Ishikawa (cell line): Measurements from ENCODE around the gene GUCY2F.

Experiments used
- CEBPB ChIP-seq: IDR thresholded peaks from 2 replicates; pipeline ENCODE4 v1.6.1; 2012
- CREB1 ChIP-seq: IDR thresholded peaks from 2 replicates; pipeline ENCODE4 v1.6.1; 2012; ENCODE audit warnings: low read depth
- EGR1 ChIP-seq: IDR thresholded peaks from 2 replicates; pipeline ENCODE4 v1.6.1; 2012
- EP300 ChIP-seq: IDR thresholded peaks from 2 replicates; pipeline ENCODE4 v1.6.1; 2012; ENCODE audit warnings: borderline replicate concordance
- FOXM1 ChIP-seq: IDR thresholded peaks from 2 replicates; pipeline ENCODE4 v1.6.1; 2012; ENCODE audit warnings: low read depth, borderline replicate concordance
- MAX ChIP-seq: IDR thresholded peaks from 2 replicates; pipeline ENCODE4 v1.6.1; 2012
- NFIC ChIP-seq: IDR thresholded peaks from 2 replicates; pipeline ENCODE4 v1.6.1; 2012
- RAD21 ChIP-seq: IDR thresholded peaks from 2 replicates; pipeline ENCODE4 v1.6.1; 2012; ENCODE audit warnings: low read depth
- TAF1 ChIP-seq: IDR thresholded peaks from 2 replicates; pipeline ENCODE4 v1.6.1; 2012; ENCODE audit warnings: low read depth, mild to moderate bottlenecking
- TCF12 ChIP-seq: IDR thresholded peaks from 2 replicates; pipeline ENCODE4 v1.6.1; 2012; ENCODE audit warnings: low read depth
- TEAD4 ChIP-seq: IDR thresholded peaks from 2 replicates; pipeline ENCODE4 v1.6.1; 2012
- YY1 ChIP-seq: IDR thresholded peaks from 2 replicates; pipeline ENCODE4 v1.6.1; 2012; ENCODE audit warnings: low read depth
- ZBTB7A ChIP-seq: IDR thresholded peaks from 2 replicates; pipeline ENCODE4 v1.6.1; 2012; ENCODE audit warnings: low read depth
- TF ChIP-seq, protein P1 (sequence below): IDR thresholded peaks from 2 replicates; pipeline ENCODE4 v1.6.1; 2012
- TF ChIP-seq, protein P2 (sequence below): IDR thresholded peaks from 2 replicates; pipeline ENCODE4 v1.6.1; 2012; ENCODE audit warnings: low read depth, mild to moderate bottlenecking

GUCY2F gene

GRCh38 chrX:109389917-109390316, 92.0 kb downstream of the GUCY2F start:
- TF ChIP-seq, protein P1, sequence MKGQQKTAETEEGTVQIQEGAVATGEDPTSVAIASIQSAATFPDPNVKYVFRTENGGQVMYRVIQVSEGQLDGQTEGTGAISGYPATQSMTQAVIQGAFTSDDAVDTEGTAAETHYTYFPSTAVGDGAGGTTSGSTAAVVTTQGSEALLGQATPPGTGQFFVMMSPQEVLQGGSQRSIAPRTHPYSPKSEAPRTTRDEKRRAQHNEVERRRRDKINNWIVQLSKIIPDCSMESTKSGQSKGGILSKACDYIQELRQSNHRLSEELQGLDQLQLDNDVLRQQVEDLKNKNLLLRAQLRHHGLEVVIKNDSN = no peak
- TF ChIP-seq NFIC (no peak), CREB1 (no peak), MAX (no peak), YY1 (no peak), TEAD4 (no peak), CEBPB (no peak), ZBTB7A (no peak), TAF1 (no peak), RAD21 (no peak), TCF12 (no peak)
- TF ChIP-seq, protein P2, sequence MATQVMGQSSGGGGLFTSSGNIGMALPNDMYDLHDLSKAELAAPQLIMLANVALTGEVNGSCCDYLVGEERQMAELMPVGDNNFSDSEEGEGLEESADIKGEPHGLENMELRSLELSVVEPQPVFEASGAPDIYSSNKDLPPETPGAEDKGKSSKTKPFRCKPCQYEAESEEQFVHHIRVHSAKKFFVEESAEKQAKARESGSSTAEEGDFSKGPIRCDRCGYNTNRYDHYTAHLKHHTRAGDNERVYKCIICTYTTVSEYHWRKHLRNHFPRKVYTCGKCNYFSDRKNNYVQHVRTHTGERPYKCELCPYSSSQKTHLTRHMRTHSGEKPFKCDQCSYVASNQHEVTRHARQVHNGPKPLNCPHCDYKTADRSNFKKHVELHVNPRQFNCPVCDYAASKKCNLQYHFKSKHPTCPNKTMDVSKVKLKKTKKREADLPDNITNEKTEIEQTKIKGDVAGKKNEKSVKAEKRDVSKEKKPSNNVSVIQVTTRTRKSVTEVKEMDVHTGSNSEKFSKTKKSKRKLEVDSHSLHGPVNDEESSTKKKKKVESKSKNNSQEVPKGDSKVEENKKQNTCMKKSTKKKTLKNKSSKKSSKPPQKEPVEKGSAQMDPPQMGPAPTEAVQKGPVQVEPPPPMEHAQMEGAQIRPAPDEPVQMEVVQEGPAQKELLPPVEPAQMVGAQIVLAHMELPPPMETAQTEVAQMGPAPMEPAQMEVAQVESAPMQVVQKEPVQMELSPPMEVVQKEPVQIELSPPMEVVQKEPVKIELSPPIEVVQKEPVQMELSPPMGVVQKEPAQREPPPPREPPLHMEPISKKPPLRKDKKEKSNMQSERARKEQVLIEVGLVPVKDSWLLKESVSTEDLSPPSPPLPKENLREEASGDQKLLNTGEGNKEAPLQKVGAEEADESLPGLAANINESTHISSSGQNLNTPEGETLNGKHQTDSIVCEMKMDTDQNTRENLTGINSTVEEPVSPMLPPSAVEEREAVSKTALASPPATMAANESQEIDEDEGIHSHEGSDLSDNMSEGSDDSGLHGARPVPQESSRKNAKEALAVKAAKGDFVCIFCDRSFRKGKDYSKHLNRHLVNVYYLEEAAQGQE = no peak

DNA sequence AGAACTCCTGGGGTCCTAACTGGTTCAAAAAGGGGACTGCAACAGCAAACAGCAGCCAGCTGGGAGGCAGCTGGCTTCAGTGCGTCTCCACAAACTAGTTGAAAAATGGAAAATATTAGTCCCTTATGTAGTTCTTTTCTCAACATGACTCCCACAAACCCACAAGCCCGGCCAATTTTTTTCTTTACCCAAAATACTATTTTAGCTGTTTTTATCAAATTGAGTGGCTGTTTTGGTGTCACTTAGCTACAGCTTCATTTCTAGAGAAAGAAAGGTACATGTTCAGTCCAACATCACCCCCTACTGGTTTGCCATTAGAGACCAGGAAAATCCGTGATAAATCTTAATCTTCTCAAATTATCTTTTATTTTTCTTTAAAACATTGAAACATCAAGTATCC, 97.2 kb downstream of the GUCY2F start:
- TF ChIP-seq ZBTB7A = no peak
- TF ChIP-seq RAD21 = peak; percentile 33

- TF ChIP-seq TCF12 (no peak), CEBPB (no peak), YY1 (no peak), MAX (no peak), RAD21 (no peak), EGR1 (no peak), EP300 (no peak), FOXM1 (no peak), NFIC (no peak), TEAD4 (no peak), ZBTB7A (no peak), CREB1 (no peak), TAF1 (no peak)
- TF ChIP-seq, protein P1 = no peak
- TF ChIP-seq, protein P2 = no peak
These were observed 99.6 kb downstream of the GUCY2F start for GRCh38 chrX:109382332-109382731.

GRCh38 chrX:109378281-109378680, 103.6 kb downstream of the GUCY2F start:
- no peak for TF ChIP-seq CREB1
- TF ChIP-seq FOXM1 = no peak
- TF ChIP-seq EP300 = no peak
- no peak for TF ChIP-seq RAD21
- no peak for TF ChIP-seq TCF12
- TF ChIP-seq TEAD4 = no peak

DNA sequence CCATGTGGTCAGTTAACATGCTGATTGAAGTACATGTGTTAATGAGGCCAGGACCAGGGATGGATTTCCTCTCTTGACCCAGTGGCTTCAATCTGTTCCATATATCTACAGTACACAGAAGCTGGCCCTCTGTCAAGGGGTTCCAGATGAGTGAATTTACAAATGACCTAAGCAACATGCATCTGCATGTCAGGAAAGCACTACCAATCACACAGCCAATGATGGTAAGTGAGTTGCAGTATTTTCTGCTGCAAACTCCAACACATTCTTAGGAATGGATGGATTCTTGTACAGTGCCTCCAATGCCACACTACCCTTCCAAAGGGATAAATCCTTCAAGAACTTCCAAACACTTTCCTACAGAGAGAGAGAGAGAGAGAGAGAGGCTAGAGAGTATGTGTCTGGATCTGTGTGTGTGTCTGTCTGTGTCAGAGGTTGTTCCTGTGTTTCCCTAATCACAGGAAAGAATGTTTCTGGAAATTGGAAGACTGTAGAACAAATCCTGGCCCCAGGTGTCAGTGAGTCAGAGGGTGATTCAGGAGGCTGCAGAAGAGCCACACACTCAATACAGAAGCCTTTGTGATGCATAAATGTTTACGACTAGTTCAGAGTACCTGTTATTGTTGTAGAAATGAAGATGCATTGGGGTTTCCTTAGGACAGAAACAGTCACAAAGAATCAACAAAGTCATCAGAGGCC, 107.5 kb downstream of the GUCY2F start:
- TF ChIP-seq YY1 (no peak), EGR1 (no peak)

GRCh38 chrX:109373468-109373867, 108.4 kb downstream of the GUCY2F start:
- no peak for TF ChIP-seq CREB1
- no peak for TF ChIP-seq TAF1
- TF ChIP-seq ZBTB7A = no peak
- no peak for TF ChIP-seq TCF12
- TF ChIP-seq EGR1 = no peak
- no peak for TF ChIP-seq EP300
- no peak for TF ChIP-seq TEAD4
- TF ChIP-seq YY1 = no peak
- TF ChIP-seq NFIC = no peak
- no peak for TF ChIP-seq CEBPB
- TF ChIP-seq MAX = no peak
- no peak for TF ChIP-seq FOXM1
- TF ChIP-seq, protein P2 = no peak
- TF ChIP-seq RAD21 = no peak
- TF ChIP-seq, protein P1 = no peak
